HEK293 (cell line): ENCODE measurements around the gene LCNL1.

Source experiments
- CTCF ChIA-PET: fragments of 350-600 bp; formaldehyde crosslinking; extraction: SDS; loops from one replicate; lab custom pipeline; 2021; ENCODE audit warnings: antibody characterized with exemption; lab: Yijun Ruan, JAX
- POLR2A ChIA-PET: fragments of 300-600 bp; formaldehyde crosslinking; extraction: SDS; loops from one replicate; lab custom pipeline; 2020; ENCODE audit warnings: antibody characterized with exemption, inconsistent platforms; lab: Yijun Ruan, JAX
- H3K27ac ChIP-seq: fragments of 200-500 bp; sonication (Bioruptor generic); 2 replicates; pipeline ENCODE4 v1.5.1; 2014; ENCODE audit warnings: low read depth, low read length, control low read depth, inconsistent platforms; ENCODE audit errors: extremely low read depth
- H3K36me3 ChIP-seq, 2 experiments: fragments of 200-500 bp in 1 of 2; sonication (Bioruptor generic) in 1 of 2; 1 replicate in 1 of 2; 2 replicates in 1 of 2; pipeline ENCODE4 v1.5.1; 2014 to 2017; ENCODE audit warnings: inconsistent platforms in 2 of 2, low read length in 2 of 2; ENCODE audit not compliant: control insufficient read depth in 2 of 2, insufficient read depth in 1 of 2
- H3K4me1 ChIP-seq: fragments of 200-500 bp; sonication (Bioruptor generic); 2 replicates; pipeline ENCODE4 v1.5.1; 2014; ENCODE audit warnings: mild to moderate bottlenecking, low read length, inconsistent platforms; ENCODE audit not compliant: control insufficient read depth, insufficient read depth
- H3K4me3 ChIP-seq: 2 replicates; pipeline ENCODE4 v1.5.1; 2011; ENCODE audit warnings: low read depth, mild to moderate bottlenecking, control low read depth, low read length, moderate library complexity
- H3K9me3 ChIP-seq: fragments of 200-500 bp; sonication (Bioruptor generic); 2 replicates; pipeline ENCODE4 v1.5.1; 2014; ENCODE audit warnings: low read depth, low read length, inconsistent platforms; ENCODE audit not compliant: control insufficient read depth, insufficient read depth
- BCL11A ChIP-seq: fragments of 450-650 bp; formaldehyde crosslinking; IDR thresholded peaks from 2 replicates; pipeline ENCODE4 v1.5.1; 2016; ENCODE audit warnings: low read depth, missing biosample characterization, missing genetic modification characterization
- EGR2 ChIP-seq: fragments of 450-650 bp; formaldehyde crosslinking; IDR thresholded peaks from 2 replicates; pipeline ENCODE4 v1.5.1; 2016; ENCODE audit warnings: low read depth, missing biosample characterization, missing genetic modification characterization
- GFI1B ChIP-seq: fragments of 450-650 bp; formaldehyde crosslinking; IDR thresholded peaks from 2 replicates; pipeline ENCODE4 v1.5.1; 2016; ENCODE audit warnings: missing biosample characterization, missing genetic modification characterization
- GLIS1 ChIP-seq: fragments of 450-650 bp; formaldehyde crosslinking; IDR thresholded peaks from 2 replicates; pipeline ENCODE4 v1.5.1; 2016; ENCODE audit warnings: missing biosample characterization, missing genetic modification characterization
- KLF1 ChIP-seq: fragments of 450-650 bp; formaldehyde crosslinking; IDR thresholded peaks from 2 replicates; pipeline ENCODE4 v1.5.1; 2016; ENCODE audit warnings: missing biosample characterization, missing genetic modification characterization
- PRDM4 ChIP-seq: fragments of 450-650 bp; formaldehyde crosslinking; IDR thresholded peaks from 2 replicates; pipeline ENCODE4 v1.5.1; 2017; ENCODE audit warnings: missing biosample characterization, missing genetic modification characterization
- SETDB1 ChIP-seq: IDR thresholded peaks from one replicate; pipeline ENCODE4 v1.6.1; 2017; ENCODE audit warnings: mild to moderate bottlenecking, low read length, moderate library complexity, mixed read lengths; ENCODE audit not compliant: insufficient read length
- ZBTB1 ChIP-seq: fragments of 450-650 bp; formaldehyde crosslinking; IDR thresholded peaks from 2 replicates; pipeline ENCODE4 v1.5.1; 2016; ENCODE audit warnings: missing biosample characterization, missing genetic modification characterization
- ZBTB10 ChIP-seq: fragments of 450-650 bp; formaldehyde crosslinking; IDR thresholded peaks from 2 replicates; pipeline ENCODE4 v1.5.1; 2016; ENCODE audit warnings: missing biosample characterization, missing genetic modification characterization
- ZBTB8A ChIP-seq: fragments of 450-650 bp; formaldehyde crosslinking; IDR thresholded peaks from 2 replicates; pipeline ENCODE4 v1.5.1; 2016; ENCODE audit warnings: missing biosample characterization, missing genetic modification characterization
- ZFHX2 ChIP-seq: fragments of 450-650 bp; formaldehyde crosslinking; conservative IDR thresholded peaks from 2 replicates; pipeline ENCODE4 v1.5.1; 2016; ENCODE audit warnings: missing biosample characterization, missing genetic modification characterization
- ZFP37 ChIP-seq: fragments of 450-650 bp; formaldehyde crosslinking; IDR thresholded peaks from 2 replicates; pipeline ENCODE4 v1.5.1; 2016; ENCODE audit warnings: missing biosample characterization, missing genetic modification characterization
- ZFP69B ChIP-seq: fragments of 450-650 bp; formaldehyde crosslinking; IDR thresholded peaks from 2 replicates; pipeline ENCODE4 v1.5.1; 2016; ENCODE audit warnings: missing biosample characterization, missing genetic modification characterization
- ZNF133 ChIP-seq: fragments of 450-650 bp; formaldehyde crosslinking; IDR thresholded peaks from 2 replicates; pipeline ENCODE4 v1.5.1; 2016; ENCODE audit warnings: missing biosample characterization, missing genetic modification characterization
- ZNF138 ChIP-seq: fragments of 450-650 bp; formaldehyde crosslinking; IDR thresholded peaks from 2 replicates; pipeline ENCODE4 v1.5.1; 2016; ENCODE audit warnings: missing biosample characterization, missing genetic modification characterization, borderline replicate concordance
- ZNF221 ChIP-seq: fragments of 450-650 bp; formaldehyde crosslinking; IDR thresholded peaks from 2 replicates; pipeline ENCODE4 v1.5.1; 2017; ENCODE audit warnings: missing biosample characterization, missing genetic modification characterization, borderline replicate concordance
- ZNF223 ChIP-seq: fragments of 450-650 bp; formaldehyde crosslinking; IDR thresholded peaks from 2 replicates; pipeline ENCODE4 v1.5.1; 2016; ENCODE audit warnings: missing biosample characterization, missing genetic modification characterization
- ZNF26 ChIP-seq: fragments of 450-650 bp; formaldehyde crosslinking; IDR thresholded peaks from 2 replicates; pipeline ENCODE4 v1.5.1; 2016; ENCODE audit warnings: missing biosample characterization, missing genetic modification characterization
- ZNF37A ChIP-seq: fragments of 450-650 bp; IDR thresholded peaks from 2 replicates; pipeline ENCODE4 v1.5.1; 2018; ENCODE audit warnings: missing biosample characterization, missing genetic modification characterization
- ZNF398 ChIP-seq: fragments of 450-650 bp; formaldehyde crosslinking; IDR thresholded peaks from 2 replicates; pipeline ENCODE4 v1.5.1; 2017; ENCODE audit warnings: missing biosample characterization, missing genetic modification characterization
- ZNF416 ChIP-seq: fragments of 450-650 bp; formaldehyde crosslinking; IDR thresholded peaks from 2 replicates; pipeline ENCODE4 v1.5.1; 2016; ENCODE audit warnings: missing biosample characterization, missing genetic modification characterization
- ZNF501 ChIP-seq: fragments of 450-650 bp; formaldehyde crosslinking; IDR thresholded peaks from 2 replicates; pipeline ENCODE4 v1.5.1; 2016; ENCODE audit warnings: missing biosample characterization, missing genetic modification characterization
- ZNF555 ChIP-seq: fragments of 450-650 bp; formaldehyde crosslinking; conservative IDR thresholded peaks from 2 replicates; pipeline ENCODE4 v1.5.1; 2017; ENCODE audit warnings: missing biosample characterization, mild to moderate bottlenecking, missing genetic modification characterization, inconsistent platforms
- ZNF571 ChIP-seq: fragments of 450-650 bp; formaldehyde crosslinking; IDR thresholded peaks from 2 replicates; pipeline ENCODE4 v1.5.0; 2017; ENCODE audit warnings: missing biosample characterization, missing genetic modification characterization
- ZNF76 ChIP-seq: fragments of 450-650 bp; formaldehyde crosslinking; IDR thresholded peaks from 2 replicates; pipeline ENCODE4; 2016; ENCODE audit warnings: low read depth, missing biosample characterization, missing genetic modification characterization, borderline replicate concordance
- ZSCAN30 ChIP-seq: fragments of 450-650 bp; IDR thresholded peaks from 2 replicates; pipeline ENCODE4 v1.5.1; 2018; ENCODE audit warnings: missing biosample characterization, mild to moderate bottlenecking, missing genetic modification characterization, moderate library complexity

LCNL1 gene

GRCh38 chr9:136995362-136995761 is 12.6 kb downstream of the LCNL1 start:
- Histone ChIP-seq H3K4me3 (no peak overlapping the region), H3K36me3 (peaks cover 0 to 18% of the 10 kb centered on the region in 2 experiments; a peak in 1 of 3 replicates), H3K4me1 (peaks cover 5% of the 10 kb centered on the region), H3K27ac (no peak overlapping the region), H3K9me3 (no peaks in the 10 kb centered on the region)
- ChIA-PET CTCF (interaction anchor here (1.4 to 5.4 kb wide), 4 partner anchors 34 to 208 kb away, joined by 3 to 38 read pairs (median 7); partner anchors contain the start of gene ABCA2), POLR2A (interaction anchor here (0.8 to 1.6 kb wide), 8 partner anchors 9 to 103 kb away, joined by 3 to 8 read pairs (median 4); no protein-coding TSS in a partner anchor)
- TF ChIP-seq BCL11A (tag by site-specific recombination) (no peak), SETDB1 (no peak), ZFHX2 (tag by site-specific recombination) (peak; percentile 58)

GRCh38 chr9:136995772-136996311 is 13.0 kb downstream of the LCNL1 start:
- H3K4me3 ChIP-seq, result no peak overlapping the region
- CTCF ChIA-PET, result interaction anchor here (0.7 to 5.4 kb wide), 5 partner anchors 34 to 208 kb away, joined by 3 to 38 read pairs (median 4); partner anchors contain the start of gene ABCA2
- H3K36me3 ChIP-seq, result peaks cover 0 to 18% of the 10 kb centered on the region in 2 experiments; a peak in 1 of 3 replicates
- no peak overlapping the region for H3K27ac ChIP-seq
- POLR2A ChIA-PET, result interaction anchor here (0.7 to 1.6 kb wide), 14 partner anchors 9 to 245 kb away, joined by 3 to 8 read pairs (median 4); partner anchors contain the start of gene TUBB4B
- H3K9me3 ChIP-seq, result no peaks in the 10 kb centered on the region
- H3K4me1 ChIP-seq, result peaks cover 5% of the 10 kb centered on the region
- TF ChIP-seq ZBTB1 (tag by site-specific recombination) (no peak), ZNF416 (tag by site-specific recombination) (no peak), ZNF398 (tag by site-specific recombination) (no peak), ZNF133 (tag by site-specific recombination) (no peak), ZBTB8A (tag by site-specific recombination) (peak; percentile 6; the same call in 1 of the 2 replicates), ZNF76 (tag by site-specific recombination) (no peak), GFI1B (tag by site-specific recombination) (no peak), ZSCAN30 (tag by site-specific recombination) (no peak), ZFP37 (tag by site-specific recombination) (no peak), ZNF37A (no peak), KLF1 (tag by site-specific recombination) (peak; percentile 63; the same call in 1 of the 2 replicates), ZNF221 (tag by site-specific recombination) (no peak), ZNF223 (tag by site-specific recombination) (no peak), ZFP69B (tag by site-specific recombination) (no peak), ZNF138 (tag by site-specific recombination) (no peak), ZNF26 (tag by site-specific recombination) (no peak), PRDM4 (tag by site-specific recombination) (no peak), ZNF571 (no peak), EGR2 (tag by site-specific recombination) (peak; percentile 41; the same call in 1 of the 2 replicates), ZNF555 (tag by site-specific recombination) (no peak), ZBTB10 (no peak), GLIS1 (peak; percentile 50), ZNF501 (no peak)
